HEK293 (cell line): ENCODE results near the gene PPP1R27.

ENCODE experiments used
- ATF2 ChIP-seq: fragments of 450-650 bp; formaldehyde crosslinking; IDR thresholded peaks from 2 replicates; pipeline ENCODE4 v1.5.1; 2016; ENCODE audit warnings: missing biosample characterization, missing genetic modification characterization, low read depth
- BCL11B ChIP-seq: fragments of 450-650 bp; formaldehyde crosslinking; IDR thresholded peaks from 2 replicates; pipeline ENCODE4 v1.5.1; 2016; ENCODE audit warnings: low read depth, missing biosample characterization, missing genetic modification characterization
- GFI1B ChIP-seq: fragments of 450-650 bp; formaldehyde crosslinking; IDR thresholded peaks from 2 replicates; pipeline ENCODE4 v1.5.1; 2016; ENCODE audit warnings: missing biosample characterization, missing genetic modification characterization
- KLF16 ChIP-seq: fragments of 450-650 bp; formaldehyde crosslinking; IDR thresholded peaks from 2 replicates; pipeline ENCODE4 v1.5.1; 2017; ENCODE audit warnings: missing biosample characterization, missing genetic modification characterization
- PRDM1 ChIP-seq: fragments of 450-650 bp; formaldehyde crosslinking; IDR thresholded peaks from 2 replicates; pipeline ENCODE4; 2016; ENCODE audit warnings: missing biosample characterization, missing genetic modification characterization
- TCF7L2 ChIP-seq: IDR thresholded peaks from 2 replicates; pipeline ENCODE4 v1.6.1; 2011; ENCODE audit warnings: low read depth, mild to moderate bottlenecking, inconsistent platforms, low read length, moderate library complexity, borderline replicate concordance
- ZBTB21 ChIP-seq: fragments of 450-650 bp; formaldehyde crosslinking; IDR thresholded peaks from 2 replicates; pipeline ENCODE4 v1.5.1; 2017; ENCODE audit warnings: missing biosample characterization, missing genetic modification characterization
- ZFP37 ChIP-seq: fragments of 450-650 bp; formaldehyde crosslinking; IDR thresholded peaks from 2 replicates; pipeline ENCODE4 v1.5.1; 2016; ENCODE audit warnings: missing biosample characterization, missing genetic modification characterization
- ZFP69B ChIP-seq: fragments of 450-650 bp; formaldehyde crosslinking; IDR thresholded peaks from 2 replicates; pipeline ENCODE4 v1.5.1; 2016; ENCODE audit warnings: missing biosample characterization, missing genetic modification characterization
- ZIC2 ChIP-seq: fragments of 450-650 bp; formaldehyde crosslinking; IDR thresholded peaks from 2 replicates; pipeline ENCODE4 v1.5.1; 2016; ENCODE audit warnings: missing biosample characterization, missing genetic modification characterization
- ZNF132 ChIP-seq: fragments of 450-650 bp; formaldehyde crosslinking; IDR thresholded peaks from 2 replicates; pipeline ENCODE4 v1.5.1; 2017; ENCODE audit warnings: missing biosample characterization, missing genetic modification characterization, borderline replicate concordance
- ZNF133 ChIP-seq: fragments of 450-650 bp; formaldehyde crosslinking; IDR thresholded peaks from 2 replicates; pipeline ENCODE4 v1.5.1; 2016; ENCODE audit warnings: missing biosample characterization, missing genetic modification characterization
- ZNF138 ChIP-seq: fragments of 450-650 bp; formaldehyde crosslinking; IDR thresholded peaks from 2 replicates; pipeline ENCODE4 v1.5.1; 2016; ENCODE audit warnings: missing biosample characterization, missing genetic modification characterization, borderline replicate concordance
- ZNF157 ChIP-seq: fragments of 450-650 bp; formaldehyde crosslinking; IDR thresholded peaks from 2 replicates; pipeline ENCODE4 v1.5.1; 2016; ENCODE audit warnings: missing biosample characterization, missing genetic modification characterization
- ZNF221 ChIP-seq: fragments of 450-650 bp; formaldehyde crosslinking; IDR thresholded peaks from 2 replicates; pipeline ENCODE4 v1.5.1; 2017; ENCODE audit warnings: missing biosample characterization, missing genetic modification characterization, borderline replicate concordance
- ZNF239 ChIP-seq: fragments of 450-650 bp; formaldehyde crosslinking; IDR thresholded peaks from 2 replicates; pipeline ENCODE4 v1.5.1; 2016; ENCODE audit warnings: missing biosample characterization, missing genetic modification characterization
- ZNF248 ChIP-seq: fragments of 450-650 bp; formaldehyde crosslinking; IDR thresholded peaks from 2 replicates; pipeline ENCODE4 v1.5.1; 2017; ENCODE audit warnings: missing biosample characterization, missing genetic modification characterization
- ZNF292 ChIP-seq: fragments of 450-650 bp; formaldehyde crosslinking; IDR thresholded peaks from 2 replicates; pipeline ENCODE4 v1.5.1; 2016; ENCODE audit warnings: low read depth, missing biosample characterization, missing genetic modification characterization, borderline replicate concordance
- ZNF335 ChIP-seq: fragments of 450-650 bp; formaldehyde crosslinking; conservative IDR thresholded peaks from 2 replicates; pipeline ENCODE4 v1.5.1; 2016; ENCODE audit warnings: missing biosample characterization, missing genetic modification characterization
- ZNF37A ChIP-seq: fragments of 450-650 bp; IDR thresholded peaks from 2 replicates; pipeline ENCODE4 v1.5.1; 2018; ENCODE audit warnings: missing biosample characterization, missing genetic modification characterization
- ZNF423 ChIP-seq: fragments of 450-650 bp; formaldehyde crosslinking; IDR thresholded peaks from 2 replicates; pipeline ENCODE4 v1.5.1; 2016; ENCODE audit warnings: missing biosample characterization, missing genetic modification characterization
- ZNF530 ChIP-seq: fragments of 450-650 bp; formaldehyde crosslinking; IDR thresholded peaks from 2 replicates; pipeline ENCODE4 v1.5.1; 2016; ENCODE audit warnings: low read depth, missing biosample characterization, missing genetic modification characterization
- ZNF548 ChIP-seq: fragments of 450-650 bp; formaldehyde crosslinking; IDR thresholded peaks from 2 replicates; pipeline ENCODE4 v1.5.1; 2016; ENCODE audit warnings: missing biosample characterization, missing genetic modification characterization
- ZNF561 ChIP-seq: fragments of 450-650 bp; IDR thresholded peaks from 2 replicates; pipeline ENCODE4 v1.5.1; 2018; ENCODE audit warnings: missing biosample characterization, missing genetic modification characterization, borderline replicate concordance
- ZNF571 ChIP-seq: fragments of 450-650 bp; formaldehyde crosslinking; IDR thresholded peaks from 2 replicates; pipeline ENCODE4 v1.5.0; 2017; ENCODE audit warnings: missing biosample characterization, missing genetic modification characterization
- ZNF596 ChIP-seq: fragments of 450-650 bp; IDR thresholded peaks from 2 replicates; pipeline ENCODE4 v1.5.0; 2018; ENCODE audit warnings: missing biosample characterization, mild to moderate bottlenecking, missing genetic modification characterization, moderate library complexity
- ZNF624 ChIP-seq: fragments of 450-650 bp; formaldehyde crosslinking; IDR thresholded peaks from 2 replicates; pipeline ENCODE4 v1.5.1; 2017; ENCODE audit warnings: missing biosample characterization, missing genetic modification characterization
- ZNF692 ChIP-seq: fragments of 450-650 bp; formaldehyde crosslinking; IDR thresholded peaks from 2 replicates; pipeline ENCODE4 v1.5.1; 2016; ENCODE audit warnings: missing biosample characterization, missing genetic modification characterization
- ZNF747 ChIP-seq: fragments of 450-650 bp; formaldehyde crosslinking; IDR thresholded peaks from 2 replicates; pipeline ENCODE4 v1.5.1; 2016; ENCODE audit warnings: missing biosample characterization, missing genetic modification characterization
- ZNF776 ChIP-seq: fragments of 450-650 bp; formaldehyde crosslinking; IDR thresholded peaks from 2 replicates; pipeline ENCODE4 v1.5.0; 2017; ENCODE audit warnings: missing biosample characterization, missing genetic modification characterization, borderline replicate concordance
- ZNF791 ChIP-seq: fragments of 450-650 bp; formaldehyde crosslinking; IDR thresholded peaks from 2 replicates; pipeline ENCODE4 v1.5.1; 2016; ENCODE audit warnings: missing biosample characterization, missing genetic modification characterization
- ZNF830 ChIP-seq: fragments of 450-650 bp; IDR thresholded peaks from 2 replicates; pipeline ENCODE4 v1.5.0; 2018; ENCODE audit warnings: missing biosample characterization, missing genetic modification characterization, low read depth, mild to moderate bottlenecking, moderate library complexity
- ZSCAN23 ChIP-seq: fragments of 450-650 bp; formaldehyde crosslinking; IDR thresholded peaks from 2 replicates; pipeline ENCODE4 v1.5.1; 2016; ENCODE audit warnings: missing biosample characterization, missing genetic modification characterization
- TF ChIP-seq, protein P1 (sequence below): fragments of 450-650 bp; formaldehyde crosslinking; IDR thresholded peaks from 2 replicates; pipeline ENCODE4 v1.5.1; 2017; ENCODE audit warnings: missing biosample characterization, missing genetic modification characterization
- TF ChIP-seq, protein P2 (sequence below): fragments of 450-650 bp; IDR thresholded peaks from 2 replicates; pipeline ENCODE4 v1.5.1; 2018; ENCODE audit warnings: missing biosample characterization, missing genetic modification characterization

The PPP1R27 gene

DNA sequence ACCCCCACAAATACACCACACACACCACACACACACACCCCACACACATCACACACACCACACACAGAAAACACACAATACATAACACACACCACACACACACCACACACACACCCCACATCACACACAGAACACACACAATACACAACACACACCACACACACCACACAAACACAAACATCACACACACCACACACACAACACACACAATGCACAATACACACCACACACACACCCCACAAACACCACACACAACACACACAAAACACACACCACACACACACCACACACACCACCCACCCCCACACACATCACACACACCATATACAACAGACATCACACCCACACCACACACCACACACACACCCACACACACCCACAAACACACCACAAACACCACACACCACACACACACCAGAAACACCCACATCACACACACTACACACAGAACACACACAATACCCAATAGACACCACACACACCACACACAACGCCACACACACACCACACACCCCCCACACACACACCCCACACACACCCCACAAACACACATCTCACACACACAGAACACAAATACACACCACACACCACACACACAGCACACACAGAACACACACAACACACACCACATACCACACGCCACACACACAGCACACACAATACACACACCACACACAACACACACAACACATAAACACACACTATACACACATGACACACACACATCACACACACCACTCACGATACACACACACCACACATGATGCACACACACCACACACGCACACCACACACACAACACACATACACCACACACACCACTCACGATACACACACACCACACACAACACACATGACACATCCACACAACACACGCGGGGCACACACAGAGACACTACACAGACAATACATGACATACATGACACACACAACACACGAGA, 41.9 kb downstream of the PPP1R27 start (continued):
- TF ChIP-seq ATF2 (tag by site-specific recombination) (no peak), ZNF138 (tag by site-specific recombination) (no peak), KLF16 (tag by site-specific recombination) (no peak), ZNF571 (0 out of 2 replicates have a peak, but pooled peaks have one; percentile 12), ZNF239 (tag by site-specific recombination) (peak; percentile 38; the same call in 1 of the 2 replicates), ZNF624 (no peak), ZNF292 (tag by site-specific recombination) (no peak), ZSCAN23 (tag by site-specific recombination) (no peak; the same call in 1 of the 2 replicates), BCL11B (tag by site-specific recombination) (no peak), ZNF747 (tag by site-specific recombination) (no peak), ZNF132 (tag by site-specific recombination) (no peak), ZNF561 (no peak), ZNF548 (tag by site-specific recombination) (peak; percentile 10; the same call in 1 of the 2 replicates), ZFP69B (tag by site-specific recombination) (no peak), ZNF248 (tag by site-specific recombination) (peak; percentile 14; the same call in 1 of the 2 replicates), ZNF133 (tag by site-specific recombination) (no peak), ZNF423 (tag by site-specific recombination) (no peak), ZNF157 (tag by site-specific recombination) (peak; percentile 34; the same call in 1 of the 2 replicates), ZNF221 (no peak), ZNF335 (no peak), PRDM1 (tag by site-specific recombination) (no peak), ZNF791 (tag by site-specific recombination) (peak; percentile 17; the same call in 1 of the 2 replicates), TCF7L2 (no peak), ZNF692 (tag by site-specific recombination) (no peak), ZIC2 (tag by site-specific recombination) (no peak), ZNF530 (tag by site-specific recombination) (0 out of 2 replicates have a peak, but pooled peaks have one; percentile 4), ZNF830 (no peak), ZBTB21 (tag by site-specific recombination) (no peak), ZNF596 (tag by site-specific recombination) (no peak), GFI1B (tag by site-specific recombination) (no peak), ZFP37 (tag by site-specific recombination) (no peak), ZNF776 (tag by site-specific recombination) (0 out of 2 replicates have a peak, but pooled peaks have one; percentile 70), ZNF37A (tag by site-specific recombination) (no peak)
- TF ChIP-seq, protein P1, sequence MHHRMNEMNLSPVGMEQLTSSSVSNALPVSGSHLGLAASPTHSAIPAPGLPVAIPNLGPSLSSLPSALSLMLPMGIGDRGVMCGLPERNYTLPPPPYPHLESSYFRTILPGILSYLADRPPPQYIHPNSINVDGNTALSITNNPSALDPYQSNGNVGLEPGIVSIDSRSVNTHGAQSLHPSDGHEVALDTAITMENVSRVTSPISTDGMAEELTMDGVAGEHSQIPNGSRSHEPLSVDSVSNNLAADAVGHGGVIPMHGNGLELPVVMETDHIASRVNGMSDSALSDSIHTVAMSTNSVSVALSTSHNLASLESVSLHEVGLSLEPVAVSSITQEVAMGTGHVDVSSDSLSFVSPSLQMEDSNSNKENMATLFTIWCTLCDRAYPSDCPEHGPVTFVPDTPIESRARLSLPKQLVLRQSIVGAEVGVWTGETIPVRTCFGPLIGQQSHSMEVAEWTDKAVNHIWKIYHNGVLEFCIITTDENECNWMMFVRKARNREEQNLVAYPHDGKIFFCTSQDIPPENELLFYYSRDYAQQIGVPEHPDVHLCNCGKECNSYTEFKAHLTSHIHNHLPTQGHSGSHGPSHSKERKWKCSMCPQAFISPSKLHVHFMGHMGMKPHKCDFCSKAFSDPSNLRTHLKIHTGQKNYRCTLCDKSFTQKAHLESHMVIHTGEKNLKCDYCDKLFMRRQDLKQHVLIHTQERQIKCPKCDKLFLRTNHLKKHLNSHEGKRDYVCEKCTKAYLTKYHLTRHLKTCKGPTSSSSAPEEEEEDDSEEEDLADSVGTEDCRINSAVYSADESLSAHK (tag by site-specific recombination), result no peak
- TF ChIP-seq, protein P2, sequence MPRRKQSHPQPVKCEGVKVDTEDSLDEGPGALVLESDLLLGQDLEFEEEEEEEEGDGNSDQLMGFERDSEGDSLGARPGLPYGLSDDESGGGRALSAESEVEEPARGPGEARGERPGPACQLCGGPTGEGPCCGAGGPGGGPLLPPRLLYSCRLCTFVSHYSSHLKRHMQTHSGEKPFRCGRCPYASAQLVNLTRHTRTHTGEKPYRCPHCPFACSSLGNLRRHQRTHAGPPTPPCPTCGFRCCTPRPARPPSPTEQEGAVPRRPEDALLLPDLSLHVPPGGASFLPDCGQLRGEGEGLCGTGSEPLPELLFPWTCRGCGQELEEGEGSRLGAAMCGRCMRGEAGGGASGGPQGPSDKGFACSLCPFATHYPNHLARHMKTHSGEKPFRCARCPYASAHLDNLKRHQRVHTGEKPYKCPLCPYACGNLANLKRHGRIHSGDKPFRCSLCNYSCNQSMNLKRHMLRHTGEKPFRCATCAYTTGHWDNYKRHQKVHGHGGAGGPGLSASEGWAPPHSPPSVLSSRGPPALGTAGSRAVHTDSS (tag by site-specific recombination), result no peak
